HepG2 (cell line): ENCODE data around the gene ACTG2. TPM values are rescaled to one million over a fixed set of nuclear protein-coding genes. Genes with fewer than 3 reads are reported as not detected.

ENCODE experiments used
- ATAC-seq: fragments of 200-7000 bp; cut with Tn5 transposase; 3 replicates; pipeline ENCODE4 v1.9.1; 2020; ENCODE audit warnings: mild to moderate bottlenecking, moderate library complexity
- BruUV-seq: library from RNA; stranded (reverse); fragments of 400-500 nt; replicated peaks from 2 replicates; lab custom pipeline; 2021; lab: Mats Ljungman, UMichigan
- CTCF ChIA-PET: fragments of 300-600 bp; formaldehyde crosslinking; extraction: SDS; loops from one replicate; lab custom pipeline; 2021; ENCODE audit warnings: low total read pairs, inconsistent platforms, low intra/inter-chr PET ratio; lab: Yijun Ruan, JAX
- POLR2A ChIA-PET: fragments of 350-600 bp; sonication (Branson Sonifier 250); formaldehyde crosslinking; loops from one replicate; lab custom pipeline; 2020; ENCODE audit warnings: antibody characterized with exemption, inconsistent platforms; lab: Yijun Ruan, JAX
- DNase-seq: peaks from one replicate; pipeline ENCODE4 v3.0.0-alpha.2; 2015; ENCODE audit warnings: low spot score
- FAIRE-seq: peaks from 3 replicates; lab custom pipeline; 2011; peaks lifted over from hg19 to GRCh38; lab: Jason Lieb, UNC
- H2AFZ ChIP-seq: one replicate; pipeline ENCODE4 v1.6.1; 2011; ENCODE audit warnings: low read length, inconsistent platforms
- H3K27ac ChIP-seq: fragments of 300-600 bp; 3 replicates; pipeline ENCODE4 v1.8.0; 2011; ENCODE audit warnings: mixed run types, mild to moderate bottlenecking, mixed read lengths, low read length, inconsistent platforms; ENCODE audit not compliant: insufficient read depth; ENCODE audit errors: extremely low read length
- H3K27me3 ChIP-seq, 2 experiments: fragments of 200-600 bp in 1 of 2; 2 replicates in 1 of 2; 3 replicates in 1 of 2; pipeline versions ENCODE4 v1.6.0 to v1.8.0; 2011; ENCODE audit warnings: low read length in 2 of 2, mild to moderate bottlenecking in 2 of 2, moderate library complexity in 2 of 2, inconsistent platforms in 1 of 2; ENCODE audit not compliant: insufficient read depth in 2 of 2, control insufficient read depth in 1 of 2
- H3K36me3 ChIP-seq, 2 experiments: fragments of 200-600 bp in 1 of 2; replicated peaks in 1 of 2; 2 replicates in 1 of 2; 3 replicates in 1 of 2; pipeline versions ENCODE4 v1.5.1 to v1.8.0; 2011; ENCODE audit warnings: low read length in 2 of 2, inconsistent platforms in 1 of 2; ENCODE audit not compliant: insufficient read depth in 2 of 2, control insufficient read depth in 1 of 2
- H3K4me1 ChIP-seq: 2 replicates; pipeline ENCODE4 v1.5.1; 2012; ENCODE audit warnings: low read length, inconsistent platforms; ENCODE audit not compliant: insufficient read depth
- H3K4me2 ChIP-seq: 2 replicates; pipeline ENCODE4 v1.6.0; 2011; ENCODE audit warnings: low read depth, low read length, inconsistent platforms
- H3K4me3 ChIP-seq, 3 experiments: fragments of 200-600 bp in 1 of 3; sonication (generic), shearing (Covaris generic) in 1 of 3; replicated peaks in 1 of 3; 2 replicates each; pipeline ENCODE4 v1.5.1; 2011 to 2016; ENCODE audit warnings: low read length in 3 of 3, inconsistent platforms in 2 of 3, low read depth in 2 of 3, mild to moderate bottlenecking in 2 of 3, control low read depth in 1 of 3, mixed read lengths in 1 of 3; ENCODE audit not compliant: insufficient read depth in 1 of 3
- H3K79me2 ChIP-seq: one replicate; pipeline ENCODE4 v1.6.1; 2011; ENCODE audit warnings: low read length, inconsistent platforms; ENCODE audit not compliant: insufficient read depth
- H3K9ac ChIP-seq: 2 replicates; pipeline ENCODE4 v1.6.0; 2011; ENCODE audit warnings: mild to moderate bottlenecking, low read depth, low read length, inconsistent platforms; ENCODE audit not compliant: insufficient read depth
- H3K9me3 ChIP-seq: 2 replicates; pipeline ENCODE4 v1.5.1; 2012; ENCODE audit warnings: mild to moderate bottlenecking, low read length
- H4K20me1 ChIP-seq: 2 replicates; pipeline ENCODE4 v1.6.0; 2011; ENCODE audit warnings: inconsistent platforms, mild to moderate bottlenecking, low read length, moderate library complexity; ENCODE audit not compliant: insufficient read depth
- CSRNP1 ChIP-seq: sonication (generic); formaldehyde crosslinking; IDR thresholded peaks from 2 replicates; pipeline ENCODE4 v1.8.1; 2023; ENCODE audit warnings: mild to moderate bottlenecking, missing genetic modification reagents
- ELF3 ChIP-seq: IDR thresholded peaks from 2 replicates; pipeline ENCODE4 v1.6.1; 2016; ENCODE audit warnings: missing genetic modification reagents, missing compliant biosample characterization
- FOSL2 ChIP-seq: sonication (generic); formaldehyde crosslinking; IDR thresholded peaks from 2 replicates; pipeline ENCODE4 v1.4.0; 2020; ENCODE audit warnings: missing genetic modification reagents
- HINFP ChIP-seq: sonication (generic); formaldehyde crosslinking; IDR thresholded peaks from 2 replicates; pipeline ENCODE4 v1.4.0; 2020; ENCODE audit warnings: low read depth, mild to moderate bottlenecking, missing genetic modification reagents
- HNF4G ChIP-seq, 2 experiments: sonication (generic) in 1 of 2; formaldehyde crosslinking in 1 of 2; IDR thresholded peaks; 2 replicates each; pipeline versions ENCODE4 v1.4.0 to v1.6.1; 2011 to 2020; ENCODE audit warnings: borderline replicate concordance in 2 of 2, low read depth in 2 of 2, mild to moderate bottlenecking in 2 of 2, low read length in 1 of 2, missing genetic modification reagents in 1 of 2, moderate library complexity in 1 of 2
- JARID2 ChIP-seq: sonication (generic); formaldehyde crosslinking; IDR thresholded peaks from 2 replicates; pipeline ENCODE4 v1.8.1; 2023; ENCODE audit warnings: missing genetic modification reagents, inconsistent platforms; ENCODE audit not compliant: insufficient replicate concordance
- REXO4 ChIP-seq: sonication (generic); formaldehyde crosslinking; IDR thresholded peaks from 2 replicates; pipeline ENCODE4 v1.8.0; 2022; ENCODE audit warnings: missing genetic modification reagents, mild to moderate bottlenecking, borderline replicate concordance
- SMARCC2 ChIP-seq: fragments of 450-650 bp; IDR thresholded peaks from 2 replicates; pipeline ENCODE4 v1.6.1; 2017; ENCODE audit warnings: antibody characterized with exemption, mild to moderate bottlenecking
- ZMYM2 ChIP-seq: sonication (generic); formaldehyde crosslinking; IDR thresholded peaks from 2 replicates; pipeline ENCODE4 v1.8.0; 2022; ENCODE audit warnings: mild to moderate bottlenecking, missing genetic modification reagents
- ZNF619 ChIP-seq: sonication (generic); formaldehyde crosslinking; IDR thresholded peaks from 2 replicates; pipeline ENCODE4 v1.4.0; 2020; ENCODE audit warnings: mild to moderate bottlenecking, missing genetic modification reagents
- ZNF841 ChIP-seq: sonication (generic); formaldehyde crosslinking; IDR thresholded peaks from 2 replicates; pipeline ENCODE4 v1.8.1; 2023; ENCODE audit warnings: missing genetic modification reagents, borderline replicate concordance
- ZXDC ChIP-seq: sonication (generic); formaldehyde crosslinking; IDR thresholded peaks from 2 replicates; pipeline ENCODE4 v1.5.0; 2020; ENCODE audit warnings: mild to moderate bottlenecking, missing genetic modification reagents
- WGBS: methylation state at CpG from one replicate; pipeline ENCODE4 v1.1.6; 2017; ENCODE audit warnings: low lambda C conversion rate; 5-methylcytosine and 5-hydroxymethylcytosine counted together
- in situ Hi-C: cut with HindIII; loops from 2 replicates; pipeline ENCODE4 v1.10.0; 2017; ENCODE audit warnings: low pct_unique_long_range_greater_than_20kb; ENCODE audit not compliant: extremely low pct_ligation_motif_present
- intact Hi-C: fragments of 100-400 bp; cut with micrococcal nuclease; formaldehyde crosslinking; loops from one replicate; pipeline ENCODE4 v1.10.0; 2022; ENCODE audit not compliant: unreplicated experiment
- polyA plus RNA-seq, 8 experiments: library from polyadenylated mRNA; depleted of rRNA in 3 of 8; stranded (reverse) in 7 of 8; unstranded in 1 of 8; fragments of >200 nt; fragmentation: Illumina TruSeq in 4 of 8; extraction: Trizol in 4 of 8; gene quantifications; 2 replicates each; pipeline versions ENCODE4 v1.2.1 to v1.2.3, GENCODE V29; 2011 to 2016; ENCODE audit warnings: low read depth in 4 of 8, missing spikeins in 1 of 8, mixed read lengths in 1 of 8; ENCODE audit not compliant: insufficient read depth in 1 of 8
- total RNA-seq, 5 experiments: library from RNA; depleted of rRNA; stranded (reverse); fragments of >200 nt; fragmentation: Illumina TruSeq; extraction: Trizol; gene quantifications; 2 replicates each; pipeline ENCODE4 v1.2.3, GENCODE V29; 2016; ENCODE audit warnings: low read depth in 1 of 5
- TF ChIP-seq, protein P1 (sequence below): sonication (generic); formaldehyde crosslinking; IDR thresholded peaks from 2 replicates; pipeline ENCODE4; 2020; ENCODE audit warnings: missing genetic modification reagents, mild to moderate bottlenecking, borderline replicate concordance

Gene ACTG2
- total and polyA plus RNA-seq, 2 of the 13 experiments (the other 11 are each of a cell fraction or from before 2014, with no cell fraction given): 0.13 TPM; not detected in 1

DNA sequence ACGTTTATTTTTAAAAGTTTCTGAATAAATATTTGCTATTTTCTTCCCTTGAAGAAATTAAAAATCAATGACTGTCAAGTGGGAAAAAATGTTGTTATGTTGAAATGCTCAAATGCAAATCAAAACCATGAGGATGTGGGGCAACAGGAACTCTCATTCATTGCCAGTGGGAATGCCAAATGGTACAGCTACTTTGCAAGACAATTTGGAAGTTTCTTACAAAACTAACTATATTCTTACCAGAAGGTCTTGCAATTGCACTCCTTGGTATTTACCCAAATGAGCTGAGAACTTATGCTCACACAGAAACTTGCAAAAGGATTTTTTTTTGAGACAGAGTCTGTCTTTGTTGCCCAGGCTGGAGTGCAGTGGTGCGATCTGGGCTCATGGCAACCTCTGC, 7.4 kb upstream of the ACTG2 start (continued):
- TF ChIP-seq, protein P1, sequence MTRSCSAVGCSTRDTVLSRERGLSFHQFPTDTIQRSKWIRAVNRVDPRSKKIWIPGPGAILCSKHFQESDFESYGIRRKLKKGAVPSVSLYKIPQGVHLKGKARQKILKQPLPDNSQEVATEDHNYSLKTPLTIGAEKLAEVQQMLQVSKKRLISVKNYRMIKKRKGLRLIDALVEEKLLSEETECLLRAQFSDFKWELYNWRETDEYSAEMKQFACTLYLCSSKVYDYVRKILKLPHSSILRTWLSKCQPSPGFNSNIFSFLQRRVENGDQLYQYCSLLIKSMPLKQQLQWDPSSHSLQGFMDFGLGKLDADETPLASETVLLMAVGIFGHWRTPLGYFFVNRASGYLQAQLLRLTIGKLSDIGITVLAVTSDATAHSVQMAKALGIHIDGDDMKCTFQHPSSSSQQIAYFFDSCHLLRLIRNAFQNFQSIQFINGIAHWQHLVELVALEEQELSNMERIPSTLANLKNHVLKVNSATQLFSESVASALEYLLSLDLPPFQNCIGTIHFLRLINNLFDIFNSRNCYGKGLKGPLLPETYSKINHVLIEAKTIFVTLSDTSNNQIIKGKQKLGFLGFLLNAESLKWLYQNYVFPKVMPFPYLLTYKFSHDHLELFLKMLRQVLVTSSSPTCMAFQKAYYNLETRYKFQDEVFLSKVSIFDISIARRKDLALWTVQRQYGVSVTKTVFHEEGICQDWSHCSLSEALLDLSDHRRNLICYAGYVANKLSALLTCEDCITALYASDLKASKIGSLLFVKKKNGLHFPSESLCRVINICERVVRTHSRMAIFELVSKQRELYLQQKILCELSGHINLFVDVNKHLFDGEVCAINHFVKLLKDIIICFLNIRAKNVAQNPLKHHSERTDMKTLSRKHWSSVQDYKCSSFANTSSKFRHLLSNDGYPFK: no peak

DNA sequence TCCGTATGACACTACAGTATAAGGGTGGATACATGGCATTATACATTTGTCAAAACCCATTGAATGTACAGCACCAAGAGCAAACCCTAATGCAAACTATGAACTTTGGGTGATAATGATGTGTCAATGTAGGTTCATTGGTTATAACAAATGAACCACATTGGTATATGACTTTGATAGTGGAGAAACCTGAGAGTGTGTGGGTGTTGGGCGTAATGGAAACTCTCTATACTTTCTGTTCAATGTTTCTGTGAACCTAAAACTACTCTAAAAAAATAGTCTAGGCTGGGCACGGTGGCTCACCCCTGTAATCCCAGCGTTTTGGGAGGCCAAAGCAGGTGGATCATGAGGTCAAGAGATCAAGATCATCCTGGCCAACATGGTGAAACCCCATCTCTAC, 6.5 kb upstream of the ACTG2 start:
- Histone ChIP-seq H3K36me3 (no peaks in the 10 kb centered on the region), H3K79me2 (no peaks in the 10 kb centered on the region), H3K4me3 (no peak overlapping the region), H3K9me3 (no peaks in the 10 kb centered on the region), H3K4me1 (peaks cover 12% of the 10 kb centered on the region), H3K9ac (no peak overlapping the region), H3K27ac (no peak overlapping the region), H4K20me1 (no peaks in the 10 kb centered on the region), H3K27me3 (peaks cover 0 to 17% of the 10 kb centered on the region in 2 experiments; a peak in 3 of 5 replicates), H3K4me2 (no peak overlapping the region), H2AFZ (no peak overlapping the region)
- in situ Hi-C loops (no loop called here), intact Hi-C loops (no loop called here)
- WGBS: 48% methylated on average over 4 of the region's 4 CpGs
- BruUV-seq: no TSS peak
- FAIRE-seq (no peak), ATAC-seq (no peak), DNase-seq (no peak)
- POLR2A ChIA-PET: no interaction called here
- CTCF ChIA-PET: no interaction called here
- TF ChIP-seq SMARCC2 (no peak), CSRNP1 (CRISPR knock-in tag) (no peak), JARID2 (CRISPR knock-in tag) (no peak), ZNF619 (CRISPR knock-in tag) (no peak), ELF3 (no peak), HNF4G (IDR thresholded peaks at IDR 0.05; ENCODE audit: borderline replicate concordance, low read depth, low read length) (no peak), HNF4G (CRISPR knock-in tag; IDR thresholded peaks at IDR 0.05; ENCODE audit: borderline replicate concordance, low read depth) (no peak), REXO4 (no peak), ZMYM2 (CRISPR knock-in tag) (no peak), ZNF841 (CRISPR knock-in tag) (no peak), HINFP (CRISPR knock-in tag) (no peak), FOSL2 (CRISPR knock-in tag) (no peak), ZXDC (CRISPR knock-in tag) (no peak)
